HCT116 (cell line): ENCODE data around the gene MAML3. TPM values are rescaled to one million over a fixed set of nuclear protein-coding genes. Genes with fewer than 3 reads are reported as not detected.

ENCODE experiments used
- ATAC-seq: fragments of 200-7000 bp; cut with Tn5 transposase; 2 replicates; pipeline ENCODE4 v1.9.1; 2020; ENCODE audit warnings: mild to moderate bottlenecking, moderate library complexity
- BruUV-seq: library from RNA; stranded (reverse); fragments of 400-500 nt; replicated peaks from 2 replicates; lab custom pipeline; 2021; lab: Mats Ljungman, UMichigan
- CTCF ChIA-PET: fragments of 300-600 bp; sonication (Branson Sonifier 250); formaldehyde crosslinking; loops from one replicate; lab custom pipeline; 2021; ENCODE audit warnings: antibody characterized with exemption; lab: Charles Lee
- POLR2A ChIA-PET: fragments of 300-600, 350-600 bp; sonication (Branson Sonifier 250); formaldehyde crosslinking; loops from one replicate; lab custom pipeline; 2021; ENCODE audit warnings: antibody characterized with exemption; lab: Charles Lee
- RAD21 ChIA-PET, 2 experiments: fragments of 300-600 bp; sonication (Branson Sonifier 250); formaldehyde crosslinking; loops; one replicate each; lab custom pipeline; 2023; ENCODE audit warnings: low total read pairs in 2 of 2; ENCODE audit not compliant: uncharacterized antibody in 2 of 2, unreplicated experiment in 2 of 2, low non-redundant PET in 1 of 2; lab: Charles Lee
- DNase-seq: peaks from one replicate; pipeline ENCODE4 v3.0.0-alpha.2; 2010; ENCODE audit warnings: low read depth, low spot score
- H2AFZ ChIP-seq: fragments of 200-600 bp; shearing (Covaris generic), sonication (generic); 2 replicates; pipeline ENCODE4 v1.6.1; 2017; ENCODE audit warnings: low read depth, mixed run types, mixed read lengths, antibody characterized with exemption, low read length; ENCODE audit not compliant: poor library complexity, severe bottlenecking
- H3K27ac ChIP-seq: 2 replicates; pipeline ENCODE4 v1.5.1; 2012; ENCODE audit warnings: low read depth, low read length
- H3K27me3 ChIP-seq: fragments of 200-600 bp; sonication (generic); 2 replicates; pipeline ENCODE4 v1.6.1; 2016; ENCODE audit warnings: mixed run types, low read length, mixed read lengths; ENCODE audit not compliant: insufficient read depth
- H3K36me3 ChIP-seq, 2 experiments: fragments of 200-500 bp in 1 of 2; fragments of 200-600 bp in 1 of 2; sonication (Bioruptor generic) in 1 of 2; sonication (generic) in 1 of 2; 2 replicates each; pipeline versions ENCODE4 v1.5.1 to v1.6.1; 2014 to 2016; ENCODE audit warnings: low read length in 2 of 2, inconsistent platforms in 1 of 2, mixed read lengths in 1 of 2, mixed run types in 1 of 2; ENCODE audit not compliant: insufficient read depth in 2 of 2, control insufficient read depth in 1 of 2
- H3K4me1 ChIP-seq, 2 experiments: fragments of 200-600 bp in 1 of 2; sonication (generic) in 1 of 2; 2 replicates each; pipeline versions ENCODE4 v1.5.1 to v1.6.1; 2012 to 2017; ENCODE audit warnings: low read length in 2 of 2, inconsistent platforms in 1 of 2, mild to moderate bottlenecking in 1 of 2, mixed read lengths in 1 of 2, mixed run types in 1 of 2, moderate library complexity in 1 of 2; ENCODE audit not compliant: insufficient read depth in 2 of 2, control insufficient read depth in 1 of 2
- H3K4me2 ChIP-seq: fragments of 200-600 bp; sonication (generic); 2 replicates; pipeline ENCODE4 v1.6.1; 2017; ENCODE audit warnings: mixed run types, low read length, mixed read lengths
- H3K4me3 ChIP-seq, 2 experiments: fragments of 200-600 bp in 1 of 2; sonication (generic) in 1 of 2; replicated peaks in 1 of 2; 2 replicates each; pipeline ENCODE4 v1.5.1; 2011 to 2016; ENCODE audit warnings: low read length in 2 of 2, control low read depth in 1 of 2, low read depth in 1 of 2, mild to moderate bottlenecking in 1 of 2, mixed read lengths in 1 of 2, mixed run types in 1 of 2
- H3K79me2 ChIP-seq: fragments of 200-600 bp; sonication (generic); 2 replicates; pipeline ENCODE4 v1.6.1; 2017; ENCODE audit warnings: mild to moderate bottlenecking, mixed run types, low read length, moderate library complexity, mixed read lengths; ENCODE audit not compliant: insufficient read depth
- H3K9ac ChIP-seq: fragments of 200-600 bp; sonication (generic); 2 replicates; pipeline ENCODE4 v1.6.1; 2016; ENCODE audit warnings: low read length, mixed read lengths
- H3K9me2 ChIP-seq: fragments of 200-600 bp; sonication (generic), shearing (Covaris generic); 2 replicates; pipeline ENCODE4 v1.6.1; 2017; ENCODE audit warnings: mixed run types, mild to moderate bottlenecking, moderate library complexity; ENCODE audit not compliant: insufficient read depth
- H3K9me3 ChIP-seq, 2 experiments: fragments of 200-500 bp in 1 of 2; fragments of 200-600 bp in 1 of 2; sonication (Bioruptor generic) in 1 of 2; sonication (generic) in 1 of 2; 2 replicates each; pipeline ENCODE4 v1.6.1; 2014 to 2017; ENCODE audit warnings: low read length in 2 of 2, mixed read lengths in 2 of 2, inconsistent platforms in 1 of 2, low read depth in 1 of 2, mild to moderate bottlenecking in 1 of 2, mixed run types in 1 of 2, moderate library complexity in 1 of 2; ENCODE audit not compliant: control insufficient read depth in 1 of 2, insufficient read depth in 1 of 2
- H4K20me1 ChIP-seq: fragments of 200-600 bp; sonication (generic), shearing (Covaris generic); 2 replicates; pipeline ENCODE4 v1.6.1; 2017; ENCODE audit warnings: mixed run types, mild to moderate bottlenecking, moderate library complexity; ENCODE audit not compliant: insufficient read depth
- ATF3 ChIP-seq: IDR thresholded peaks from 2 replicates; pipeline ENCODE4 v1.6.1; 2012
- CBX3 ChIP-seq: IDR thresholded peaks from 2 replicates; pipeline ENCODE4 v1.6.1; 2012; ENCODE audit warnings: low read depth
- CEBPB ChIP-seq: IDR thresholded peaks from 2 replicates; pipeline ENCODE4 v1.6.1; 2012; ENCODE audit warnings: low read depth
- CTCF ChIP-seq, 3 experiments: fragments of 200-600 bp in 1 of 3; sonication (generic) in 1 of 3; IDR thresholded peaks in 2 of 3; conservative IDR thresholded peaks in 1 of 3; 2 replicates each; pipeline ENCODE4 v1.5.1; 2012 to 2017; ENCODE audit warnings: low read depth in 2 of 3, low read length in 2 of 3, antibody characterized with exemption in 1 of 3, borderline replicate concordance in 1 of 3, control low read depth in 1 of 3, mild to moderate bottlenecking in 1 of 3, mixed read lengths in 1 of 3, mixed run types in 1 of 3, moderate library complexity in 1 of 3; ENCODE audit not compliant: insufficient read depth in 1 of 3
- EGR1 ChIP-seq: IDR thresholded peaks from 2 replicates; pipeline ENCODE4 v1.6.1; 2012; ENCODE audit warnings: low read depth
- EZH2phosphoT487 ChIP-seq: fragments of 200-600 bp; IDR thresholded peaks from 2 replicates; pipeline ENCODE4 v1.6.1; 2018; ENCODE audit warnings: antibody characterized with exemption, borderline replicate concordance
- FOSL1 ChIP-seq: IDR thresholded peaks from 2 replicates; pipeline ENCODE4 v1.6.1; 2012; ENCODE audit warnings: low read depth
- MAX ChIP-seq: IDR thresholded peaks from 2 replicates; pipeline ENCODE4 v1.6.1; 2012
- POLR2A ChIP-seq: IDR thresholded peaks from 2 replicates; pipeline ENCODE4 v1.7.0; 2011; ENCODE audit warnings: borderline replicate concordance; ENCODE audit not compliant: insufficient read depth, insufficient read length; ENCODE audit errors: extremely low read depth
- RAD21 ChIP-seq: IDR thresholded peaks from 2 replicates; pipeline ENCODE4 v1.6.1; 2012; ENCODE audit warnings: low read depth, mild to moderate bottlenecking
- REST ChIP-seq: IDR thresholded peaks from 2 replicates; pipeline ENCODE4 v1.6.1; 2012; ENCODE audit warnings: low read depth
- SP1 ChIP-seq: IDR thresholded peaks from 2 replicates; pipeline ENCODE4 v1.6.1; 2012; ENCODE audit warnings: low read depth
- SRF ChIP-seq: IDR thresholded peaks from 2 replicates; pipeline ENCODE4 v1.6.1; 2012; ENCODE audit warnings: low read depth
- TCF7L2 ChIP-seq: IDR thresholded peaks from 2 replicates; pipeline ENCODE4 v1.7.0; 2011; ENCODE audit warnings: borderline replicate concordance, inconsistent platforms; ENCODE audit not compliant: insufficient read depth, insufficient read length; ENCODE audit errors: extremely low read depth
- YY1 ChIP-seq: IDR thresholded peaks from 2 replicates; pipeline ENCODE4 v1.6.1; 2011; ENCODE audit warnings: low read length, low read depth, moderate library complexity, mild to moderate bottlenecking; ENCODE audit not compliant: insufficient replicate concordance; ENCODE audit errors: extremely low read depth
- ZBTB33 ChIP-seq: IDR thresholded peaks from 2 replicates; pipeline ENCODE4 v1.6.1; 2011; ENCODE audit warnings: mild to moderate bottlenecking, low read length, moderate library complexity; ENCODE audit not compliant: insufficient replicate concordance; ENCODE audit errors: extremely low read depth
- ZNF274 ChIP-seq: fragments of 200-500 bp; sonication (Bioruptor generic); IDR thresholded peaks from 2 replicates; pipeline ENCODE4 v1.6.1; 2014; ENCODE audit warnings: mild to moderate bottlenecking, low read depth, low read length, inconsistent platforms
- intact Hi-C: fragments of 100-400 bp; cut with micrococcal nuclease; formaldehyde crosslinking; loops from 2 replicates; pipeline ENCODE4 v1.10.0; 2022
- total RNA-seq: library from RNA; stranded (reverse); gene quantifications from one replicate; pipeline ENCODE4 v1.2.1, GENCODE V29; 2021; ENCODE audit not compliant: unreplicated experiment

The MAML3 gene
- total RNA-seq, 1 experiment from 2014 or later, result 3.1 TPM

GRCh38 chr4:139965789-139966188 lies 188.2 kb downstream of the MAML3 start:
- CTCF ChIA-PET, result no interaction called here
- Histone ChIP-seq H3K4me2 (no peak overlapping the region), H3K9me2 (no peaks in the 10 kb centered on the region), H3K36me3 (no peaks in the 10 kb centered on the region), H3K4me1 (no peaks in the 10 kb centered on the region), H3K79me2 (no peaks in the 10 kb centered on the region), H3K27me3 (peaks cover under 1% of the 10 kb centered on the region; the same call in 1 of the 2 replicates), H2AFZ (no peak overlapping the region), H3K9ac (no peak overlapping the region), H3K27ac (no peak overlapping the region), H3K9me3 (no peaks in the 10 kb centered on the region), H4K20me1 (no peaks in the 10 kb centered on the region), H3K4me3 (no peak overlapping the region)
- intact Hi-C loops, result no loop called here
- no TSS peak for BruUV-seq
- no peak for TF ChIP-seq EGR1
- TF ChIP-seq ZNF274, result no peak
- TF ChIP-seq ZBTB33, result no peak
- TF ChIP-seq MAX, result no peak
- no peak for TF ChIP-seq SRF
- no peak for TF ChIP-seq CEBPB
- TF ChIP-seq TCF7L2, result no peak
- no peak for TF ChIP-seq RAD21
- no peak for TF ChIP-seq REST
- TF ChIP-seq CBX3, result no peak
- TF ChIP-seq POLR2A, result no peak
- no peak for TF ChIP-seq ATF3
- TF ChIP-seq YY1, result no peak
- TF ChIP-seq EZH2phosphoT487, result no peak
- no peak for TF ChIP-seq CTCF (IDR thresholded peaks at IDR 0.05 in 2 of 3, conservative IDR thresholded peaks at IDR 0.05 in 1 of 3; ENCODE audit: borderline replicate concordance in 1 of 3, insufficient read depth in 1 of 3, low read depth in 2 of 3, low read length in 2 of 3)
- TF ChIP-seq FOSL1, result no peak
- TF ChIP-seq SP1, result no peak
- no peak for ATAC-seq
- RAD21 ChIA-PET, result no interaction called here
- POLR2A ChIA-PET, result no interaction called here
- DNase-seq, result no peak
